GM19193 (cell line): Measurements from ENCODE around the gene TECTA.

Source experiments
- POLR2A ChIP-seq: IDR thresholded peaks from 4 replicates; pipeline ENCODE4 v1.6.1; 2011; ENCODE audit not compliant: insufficient read depth, insufficient read length; ENCODE audit errors: extremely low read depth

TECTA gene

DNA sequence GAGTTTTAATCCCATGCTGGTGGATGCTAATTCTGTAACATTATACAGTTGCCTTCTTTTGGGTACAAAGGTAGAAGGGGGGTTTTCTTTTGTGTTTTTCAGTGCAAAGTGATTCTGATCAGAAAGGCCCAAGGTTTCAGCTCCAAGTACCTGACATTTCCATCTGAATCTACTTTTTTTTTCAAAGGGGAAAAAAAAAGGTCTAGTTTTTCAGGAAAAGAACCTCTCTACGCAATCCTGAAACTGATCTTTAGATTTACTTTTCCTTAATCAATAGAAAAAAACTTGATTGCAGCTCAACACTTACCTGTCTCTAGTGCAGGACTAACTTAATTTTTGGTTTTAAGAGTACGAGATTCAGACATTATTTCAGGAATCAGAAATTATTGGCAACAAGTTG, at the start of gene TECTA:
Gene TECTA (plus strand): TSS at position 301 of the 400 bp plus-strand sequence. CDS start 1,423 bp downstream, outside the sequence.
- TF ChIP-seq POLR2A = no peak

DNA sequence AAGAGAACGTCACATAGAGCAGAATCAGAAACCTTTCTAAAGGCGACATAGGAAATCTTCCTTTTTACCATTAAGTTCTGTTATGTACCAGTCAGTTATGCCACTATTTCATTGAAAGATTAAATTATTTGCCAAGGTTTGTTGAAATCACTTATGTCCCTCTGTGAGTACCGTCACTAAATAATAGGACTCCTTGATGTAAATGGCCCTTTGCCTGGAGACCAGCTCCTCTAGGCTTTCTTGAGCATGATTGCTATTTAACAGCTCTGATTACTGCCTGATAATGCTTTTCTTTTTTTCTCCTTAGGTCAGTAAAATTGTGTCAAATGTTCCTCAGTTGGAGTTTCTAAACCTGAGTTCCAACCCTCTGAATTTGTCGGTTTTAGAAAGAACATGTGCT, 47.8 kb upstream of the TECTA start:
- no peak for TF ChIP-seq POLR2A

DNA sequence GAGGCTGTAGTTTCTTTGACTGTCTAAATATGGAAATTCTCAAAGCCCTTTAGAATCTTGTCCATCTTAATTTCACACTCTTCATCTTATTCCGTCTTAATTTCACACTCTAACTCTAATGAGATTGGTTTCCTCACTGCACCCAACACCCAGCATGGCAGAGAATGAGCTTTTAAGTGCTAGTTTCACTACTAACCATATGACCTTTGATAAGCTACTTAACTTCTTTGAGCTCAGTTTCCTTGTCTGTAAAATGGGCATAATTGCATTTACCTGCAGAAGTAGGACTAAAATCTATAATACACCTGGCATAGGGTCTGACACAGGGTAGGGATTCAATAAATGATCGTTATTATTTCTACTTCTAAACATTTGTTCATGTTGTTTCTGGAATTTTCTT, 46.8 kb upstream of the TECTA start:
- TF ChIP-seq POLR2A = no peak

DNA sequence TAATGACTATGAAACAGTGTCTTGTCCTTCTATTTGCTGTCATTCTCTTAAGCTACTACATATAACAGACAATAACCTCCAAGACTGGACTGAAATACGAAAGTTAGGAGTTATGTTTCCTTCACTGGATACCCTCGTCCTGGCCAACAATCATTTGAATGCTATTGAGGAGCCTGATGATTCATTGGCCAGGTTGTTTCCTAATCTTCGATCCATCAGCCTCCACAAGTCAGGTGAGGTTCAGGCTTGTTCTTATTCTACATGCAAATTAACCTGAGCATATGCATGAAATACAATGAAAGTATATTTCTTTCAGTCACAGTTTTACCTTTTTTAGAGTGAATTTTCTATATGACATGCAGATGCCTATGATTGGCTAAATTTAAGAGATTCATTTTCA, 46.0 kb upstream of the TECTA start:
- no peak for TF ChIP-seq POLR2A

DNA sequence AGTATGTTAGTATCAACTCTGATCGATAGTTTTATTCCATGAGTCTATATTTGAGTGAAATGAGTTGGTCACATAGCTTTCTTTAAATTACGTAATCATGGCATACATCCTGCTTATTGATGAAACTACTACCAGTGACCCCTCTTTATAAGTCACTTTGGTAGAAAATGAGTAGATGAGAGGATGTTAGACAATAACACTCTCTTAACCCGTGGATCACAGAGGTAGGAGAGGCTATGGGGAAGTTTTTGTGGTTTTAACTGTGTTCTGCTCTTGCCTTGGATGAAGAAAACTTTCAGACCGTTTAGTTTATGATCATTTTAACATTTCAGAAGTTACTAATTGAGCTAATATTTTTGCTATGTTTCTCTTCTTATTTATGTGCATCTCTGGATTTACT, 43.1 kb upstream of the TECTA start:
- TF ChIP-seq POLR2A = no peak

GRCh38 chr11:121058941-121059340, 42.1 kb upstream of the TECTA start:
- no peak for TF ChIP-seq POLR2A

DNA sequence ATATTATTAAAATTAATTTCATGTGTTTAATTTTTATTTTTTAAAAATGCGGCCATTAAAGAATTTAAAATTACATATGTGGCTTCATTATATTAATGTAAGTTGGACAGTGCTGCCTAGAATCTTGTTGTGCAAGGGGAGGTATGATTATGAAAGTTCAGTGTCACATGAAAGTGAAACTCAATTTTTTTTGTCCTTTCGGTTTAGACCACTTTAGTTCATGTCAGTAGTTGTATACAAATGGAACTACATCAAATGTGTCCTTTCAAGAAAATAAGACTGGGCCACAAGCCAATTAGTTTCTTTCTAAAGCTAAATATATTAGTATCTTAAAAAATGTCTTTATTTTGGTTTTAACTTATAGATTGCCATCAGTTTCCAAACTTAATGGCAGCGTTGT, 41.4 kb upstream of the TECTA start:
- no peak for TF ChIP-seq POLR2A

DNA sequence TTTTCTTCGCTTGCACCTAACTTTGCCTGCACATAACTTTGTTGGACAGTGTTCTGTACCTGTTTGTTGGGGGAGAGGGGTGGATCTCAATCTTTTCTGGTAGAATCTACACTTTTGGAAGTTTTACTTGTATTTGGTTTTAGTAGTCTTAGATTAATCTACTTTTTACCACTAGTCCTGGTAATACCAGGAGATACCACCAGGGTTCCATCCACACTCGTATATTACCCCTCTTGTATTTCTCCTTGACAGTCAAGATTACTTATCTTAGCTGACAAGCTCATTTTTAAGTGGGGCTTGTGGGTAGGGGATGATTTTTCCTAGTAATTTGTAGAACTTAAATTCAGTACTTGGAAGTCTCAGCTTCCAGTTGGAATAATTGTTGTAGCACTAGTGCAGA, 37.3 kb upstream of the TECTA start:
- TF ChIP-seq POLR2A = no peak

GRCh38 chr11:121066623-121067022, 34.4 kb upstream of the TECTA start:
- no peak for TF ChIP-seq POLR2A

GRCh38 chr11:121067026-121067425, 34.0 kb upstream of the TECTA start:
- no peak for TF ChIP-seq POLR2A

GRCh38 chr11:121067453-121067852, 33.6 kb upstream of the TECTA start:
- TF ChIP-seq POLR2A = no peak

DNA sequence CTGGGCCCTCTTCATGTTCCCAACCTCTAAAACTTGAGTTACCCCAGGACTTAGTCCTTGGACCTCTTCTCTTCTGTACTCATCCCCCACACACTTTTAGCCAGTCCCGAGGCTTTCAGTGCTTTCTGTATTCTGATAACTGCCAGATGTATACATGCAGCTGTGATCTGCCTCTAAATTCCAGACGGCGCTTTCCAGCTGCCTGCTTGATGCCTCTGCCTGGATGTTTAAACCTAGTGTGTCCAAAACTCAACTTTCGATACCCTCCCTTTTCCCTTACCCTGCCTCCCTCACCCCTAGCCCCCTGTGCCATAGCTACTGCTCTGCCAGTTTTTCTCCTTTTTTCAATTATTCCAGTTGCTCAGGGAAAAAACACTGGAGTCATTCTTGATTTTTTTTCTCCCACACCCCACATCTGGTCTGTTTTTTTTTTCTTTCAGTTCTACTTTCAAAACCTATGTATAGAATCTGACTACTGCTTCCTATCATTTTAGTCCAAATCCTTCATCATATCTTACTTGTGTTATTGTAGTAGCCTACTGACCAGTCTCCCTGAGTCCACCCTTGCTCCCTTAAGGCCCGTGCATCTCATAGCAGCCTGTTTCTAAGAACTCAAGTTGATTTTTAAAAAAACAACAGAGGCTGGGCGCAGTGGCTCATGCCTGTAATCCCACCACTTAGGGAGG, 32.9 kb upstream of the TECTA start:
- no peak for TF ChIP-seq POLR2A

DNA sequence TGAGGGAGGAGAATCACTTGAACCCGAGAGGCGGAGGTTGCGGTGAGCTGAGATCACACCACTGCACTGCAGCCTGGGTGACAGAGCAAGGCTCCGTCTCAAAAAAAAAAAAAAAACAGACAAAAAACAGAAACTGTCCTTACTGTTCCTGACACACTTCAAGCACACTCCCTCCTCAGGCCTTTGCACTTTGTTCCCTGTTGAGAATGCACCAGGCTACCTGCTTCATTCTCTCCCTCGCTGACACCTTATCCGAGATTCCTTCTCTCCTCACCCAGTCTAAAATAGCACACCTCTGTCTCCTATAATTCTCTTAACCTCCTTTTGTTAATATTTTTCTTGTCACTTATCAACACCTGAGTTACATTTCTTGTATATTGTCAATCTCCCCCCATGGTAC, 32.3 kb upstream of the TECTA start:
- TF ChIP-seq POLR2A = no peak

DNA sequence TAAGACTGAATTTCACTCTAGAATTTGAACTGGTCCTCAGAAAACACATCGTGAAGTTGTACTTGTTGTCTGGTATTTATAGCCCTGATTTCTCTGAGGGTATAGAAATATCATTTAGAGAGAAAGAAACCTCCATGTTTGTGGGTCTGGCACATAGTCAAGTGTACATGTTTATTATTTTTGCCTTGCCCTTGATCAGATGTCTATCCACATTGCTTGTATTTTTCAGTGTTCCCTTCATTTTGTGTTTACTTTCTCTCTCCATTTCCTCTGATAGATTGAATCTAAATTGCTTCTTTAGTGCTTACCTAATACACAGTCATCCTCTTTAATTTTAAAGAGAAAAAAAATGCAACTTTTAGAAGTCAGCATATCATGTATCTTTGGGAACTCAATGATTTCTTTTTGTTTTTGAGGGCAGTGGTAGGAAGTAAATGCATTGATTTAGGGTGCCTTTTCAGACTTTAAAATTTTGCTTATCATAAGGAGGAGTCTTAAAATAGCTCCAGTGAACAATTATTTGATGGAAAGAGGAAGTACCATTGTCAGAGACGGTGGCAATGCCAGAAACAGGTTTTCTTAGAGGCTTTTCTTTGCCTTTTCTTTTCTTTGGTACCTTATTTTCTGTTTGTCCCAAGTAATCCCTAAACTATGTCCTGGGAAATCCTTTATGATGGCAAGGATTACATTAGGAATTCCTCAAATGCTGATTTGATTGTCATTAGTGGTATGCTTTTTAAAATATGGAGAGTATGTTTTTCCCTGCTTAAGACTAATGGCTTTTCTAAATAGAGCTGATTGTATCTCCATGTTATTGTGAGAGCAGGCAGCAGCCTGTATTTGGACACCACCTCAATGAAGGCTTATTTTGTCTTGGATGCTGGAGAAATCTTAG, 29.8 kb upstream of the TECTA start:
- TF ChIP-seq POLR2A = no peak

DNA sequence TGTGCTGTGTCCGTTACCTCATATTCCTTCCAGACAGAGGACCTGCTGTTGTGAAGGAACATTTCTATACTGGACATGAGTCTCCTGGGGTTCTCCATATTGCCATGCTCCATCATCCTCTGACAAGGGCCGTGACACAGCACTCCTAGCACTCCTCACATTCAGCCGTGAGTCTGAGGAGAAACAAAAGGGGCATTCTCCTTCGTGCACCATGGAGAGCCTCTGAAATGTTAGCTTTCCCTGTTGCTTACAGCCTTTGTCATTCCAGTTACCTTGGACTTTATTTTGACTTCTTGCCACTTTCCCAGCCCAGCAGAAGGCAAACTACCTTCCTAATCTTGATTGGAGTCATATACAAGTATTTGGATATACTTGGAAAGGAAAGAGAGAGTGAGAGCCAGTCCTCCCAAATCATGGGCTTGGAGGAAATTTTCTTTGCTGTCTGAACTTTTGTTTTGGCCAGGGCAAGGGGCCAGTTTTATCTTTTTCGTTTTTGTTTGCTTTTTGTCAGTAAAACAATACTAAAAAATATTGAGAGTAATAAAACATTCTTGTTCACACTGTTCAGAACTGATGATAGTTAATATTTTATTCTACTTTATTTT, 29.1 kb upstream of the TECTA start:
- no peak for TF ChIP-seq POLR2A

GRCh38 chr11:121081321-121081720, 19.7 kb upstream of the TECTA start:
- no peak for TF ChIP-seq POLR2A

- TF ChIP-seq POLR2A = no peak
Measured at GRCh38 chr11:121082219-121082618, 18.8 kb upstream of the TECTA start.

- TF ChIP-seq POLR2A = no peak
Measured at GRCh38 chr11:121082670-121083069, 18.4 kb upstream of the TECTA start.
